OCI-LY7 (cell line): ENCODE measurements around the gene FAF2. TPM values are rescaled to one million over a fixed set of nuclear protein-coding genes. Genes with fewer than 3 reads are reported as not detected.
"Not testable (repeated sequence)": the region's sequence is repeated elsewhere in the genome, so short reads cannot be mapped to it uniquely, and the experiment has no call there.

Source experiments
- BruUV-seq: library from RNA; stranded (reverse); fragments of 400-500 nt; replicated peaks from 2 replicates; lab custom pipeline; 2021; lab: Mats Ljungman, UMichigan
- CTCF ChIA-PET: fragments of 300-600 bp; sonication (Branson Sonifier 250); formaldehyde crosslinking; loops from one replicate; lab custom pipeline; 2022; ENCODE audit warnings: antibody characterized with exemption; ENCODE audit not compliant: unreplicated experiment; lab: Charles Lee
- POLR2A ChIA-PET: fragments of 300-600 bp; sonication (Branson Sonifier 250); formaldehyde crosslinking; loops from one replicate; lab custom pipeline; 2022; ENCODE audit warnings: antibody characterized with exemption; lab: Charles Lee
- DNase-seq: peaks from one replicate; pipeline ENCODE4 v3.0.0-alpha.2; 2015; ENCODE audit warnings: low spot score
- H2AFZ ChIP-seq: fragments of 200-600 bp; sonication (generic), shearing (Covaris generic); 2 replicates; pipeline ENCODE4 v1.6.1; 2014; ENCODE audit warnings: mild to moderate bottlenecking, antibody characterized with exemption, low read length, moderate library complexity
- H3K27ac ChIP-seq: fragments of 200-600 bp; sonication (generic); 2 replicates; pipeline ENCODE4 v1.5.1; 2014; ENCODE audit warnings: mixed run types, low read depth, mild to moderate bottlenecking, moderate library complexity, low read length, inconsistent platforms; ENCODE audit not compliant: poor library complexity, severe bottlenecking
- H3K36me3 ChIP-seq: fragments of 200-600 bp; sonication (generic); 2 replicates; pipeline ENCODE4 v1.6.1; 2014; ENCODE audit warnings: mild to moderate bottlenecking, antibody characterized with exemption, low read length, moderate library complexity, mixed read lengths; ENCODE audit not compliant: insufficient read depth
- H3K4me1 ChIP-seq: fragments of 200-600 bp; sonication (generic); 2 replicates; pipeline ENCODE4 v1.5.1; 2014; ENCODE audit warnings: mild to moderate bottlenecking, low read length; ENCODE audit not compliant: insufficient read depth, poor library complexity, severe bottlenecking
- H3K4me2 ChIP-seq: fragments of 200-600 bp; sonication (generic); 2 replicates; pipeline ENCODE4 v1.6.1; 2014; ENCODE audit warnings: mild to moderate bottlenecking, low read length
- H3K4me3 ChIP-seq: fragments of 200-600 bp; sonication (generic); 2 replicates; pipeline ENCODE4 v1.5.1; 2014; ENCODE audit warnings: mild to moderate bottlenecking, low read depth, low read length; ENCODE audit not compliant: poor library complexity, severe bottlenecking
- H3K79me2 ChIP-seq: fragments of 200-600 bp; sonication (generic); 2 replicates; pipeline ENCODE4 v1.6.1; 2016; ENCODE audit warnings: low read depth, mild to moderate bottlenecking, low read length, moderate library complexity, mixed read lengths; ENCODE audit not compliant: insufficient read depth
- H3K9me2 ChIP-seq: fragments of 200-600 bp; sonication (generic); 2 replicates; pipeline ENCODE4 v1.6.1; 2016; ENCODE audit warnings: mild to moderate bottlenecking, low read length, mixed read lengths; ENCODE audit not compliant: insufficient read depth
- H3K9me3 ChIP-seq: fragments of 200-600 bp; sonication (generic); 2 replicates; pipeline ENCODE4 v1.6.1; 2014; ENCODE audit warnings: mild to moderate bottlenecking, mixed run types, low read length, mixed read lengths
- H4K20me1 ChIP-seq: fragments of 200-600 bp; sonication (generic); 2 replicates; pipeline ENCODE4 v1.6.1; 2014; ENCODE audit warnings: mild to moderate bottlenecking, antibody characterized with exemption, low read length, moderate library complexity, mixed read lengths; ENCODE audit not compliant: insufficient read depth
- CTCF ChIP-seq: fragments of 200-600 bp; sonication (generic); conservative IDR thresholded peaks from 2 replicates; pipeline ENCODE4 v1.5.1; 2014; ENCODE audit warnings: mild to moderate bottlenecking, antibody characterized with exemption, low read length, moderate library complexity, mixed read lengths
- EZH2phosphoT487 ChIP-seq: fragments of 200-600 bp; sonication (generic); IDR thresholded peaks from 2 replicates; pipeline ENCODE4 v1.6.1; 2018; ENCODE audit warnings: low read depth, borderline replicate concordance, mild to moderate bottlenecking, mixed run types, antibody characterized with exemption, low read length, moderate library complexity, mixed read lengths
- intact Hi-C: fragments of 100-400 bp; cut with micrococcal nuclease; formaldehyde crosslinking; loops from one replicate; pipeline ENCODE4 v1.10.0; 2022; ENCODE audit not compliant: unreplicated experiment
- total RNA-seq, 2 experiments: library from RNA; depleted of rRNA in 1 of 2; stranded (reverse); fragments of >200 nt in 1 of 2; shearing (Covaris generic) in 1 of 2; gene quantifications; 2 replicates each; pipeline ENCODE4 v1.2.3, GENCODE V29; 2014 to 2022

The FAF2 gene
- total RNA-seq, 2 experiments from 2014 or later, result 36.9 to 49.7 TPM

- Histone ChIP-seq H2AFZ (no peak overlapping the region), H3K9me3 (no peaks in the 10 kb centered on the region), H3K4me2 (no peak overlapping the region), H3K4me3 (no peak overlapping the region), H3K4me1 (no peaks in the 10 kb centered on the region), H3K36me3 (peaks cover 76% of the 10 kb centered on the region), H3K27ac (no peak overlapping the region), H3K9me2 (no peaks in the 10 kb centered on the region), H4K20me1 (no peaks in the 10 kb centered on the region), H3K79me2 (peaks cover 9% of the 10 kb centered on the region; the same call in 1 of the 2 replicates)
- DNase-seq, result no peak
- TF ChIP-seq CTCF (no peak), EZH2phosphoT487 (no peak)
- intact Hi-C loops, result no loop called here
- POLR2A ChIA-PET, result interaction anchor here (0.7 to 1.4 kb wide), 3 partner anchors 12 to 1636 kb away, joined by 4 to 7 read pairs (median 5); no protein-coding TSS in a partner anchor
- BruUV-seq, result no TSS peak
- CTCF ChIA-PET, result no interaction called here
These were observed 33.5 kb downstream of the FAF2 start for GRCh38 chr5:176481711-176482110.

GRCh38 chr5:176485176-176485575, 37.0 kb downstream of the FAF2 start:
- ChIA-PET POLR2A (interaction anchor here (0.7 to 1.7 kb wide), 6 partner anchors 9 to 52 kb away, joined by 3 to 7 read pairs (median 4); partner anchors contain the start of gene RNF44), CTCF (no interaction called here)
- H3K79me2 ChIP-seq, result no peaks in the 10 kb centered on the region
- DNase-seq, result no peak
- H3K9me2 ChIP-seq, result no peaks in the 10 kb centered on the region
- no peaks in the 10 kb centered on the region for H3K9me3 ChIP-seq
- intact Hi-C loops, result no loop called here
- H3K4me2 ChIP-seq, result no peak overlapping the region
- TF ChIP-seq CTCF (no peak), EZH2phosphoT487 (no peak)
- no peak overlapping the region for H3K27ac ChIP-seq
- H3K4me1 ChIP-seq, result no peaks in the 10 kb centered on the region
- H3K36me3 ChIP-seq, result peaks cover 83% of the 10 kb centered on the region
- H4K20me1 ChIP-seq, result no peaks in the 10 kb centered on the region
- H2AFZ ChIP-seq, result no peak overlapping the region
- BruUV-seq, result no TSS peak
- H3K4me3 ChIP-seq, result no peak overlapping the region

GRCh38 chr5:176486189-176486757, 38.1 kb downstream of the FAF2 start:
- ChIA-PET POLR2A (no interaction called here), CTCF (no interaction called here)
- peaks cover 90% of the 10 kb centered on the region for H3K36me3 ChIP-seq
- H3K4me1 ChIP-seq, result no peaks in the 10 kb centered on the region
- no peaks in the 10 kb centered on the region for H3K9me3 ChIP-seq
- no peak overlapping the region for H2AFZ ChIP-seq
- DNase-seq, result no peak
- H3K9me2 ChIP-seq, result no peaks in the 10 kb centered on the region
- no peaks in the 10 kb centered on the region for H4K20me1 ChIP-seq
- intact Hi-C loops, result no loop called here
- no peak overlapping the region for H3K4me2 ChIP-seq
- TF ChIP-seq EZH2phosphoT487, result no peak
- no peak for TF ChIP-seq CTCF
- no peak overlapping the region for H3K4me3 ChIP-seq
- H3K27ac ChIP-seq, result no peak overlapping the region
- BruUV-seq, result no TSS peak
- H3K79me2 ChIP-seq, result no peaks in the 10 kb centered on the region

- BruUV-seq, H4K20me1 ChIP-seq, H3K9me2 ChIP-seq, CTCF ChIA-PET, H3K4me3 ChIP-seq, H3K27ac ChIP-seq, H3K4me2 ChIP-seq, H3K4me1 ChIP-seq, H3K9me3 ChIP-seq, H2AFZ ChIP-seq, H3K79me2 ChIP-seq, POLR2A ChIA-PET, DNase-seq, intact Hi-C loops: not testable (repeated sequence)
- peaks cover 90% of the 10 kb centered on the region for H3K36me3 ChIP-seq
These were observed 39.0 kb downstream of the FAF2 start for GRCh38 chr5:176487160-176487559.
